RPMI7951 (cell line): Measurements from ENCODE around the gene CISD3. TPM values are rescaled to one million over a fixed set of nuclear protein-coding genes. Genes with fewer than 3 reads are reported as not detected.

Experiments
- DNase-seq: peaks from one replicate; pipeline ENCODE4 v3.0.0-alpha.2; 2012; ENCODE audit warnings: low read depth
- total RNA-seq: library from RNA; depleted of rRNA; stranded (reverse); fragments of >200 nt; shearing (Covaris generic); gene quantifications from 2 replicates; pipeline ENCODE4 v1.2.3, GENCODE V29; 2014; rRNA removed

Gene CISD3
- 6.0 and 6.9 TPM in 2 replicates for total RNA-seq

- peak; percentile 82 for DNase-seq
These were observed at the start of gene CISD3 for GRCh38 chr17:38729886-38730525. CISD3 (plus strand) TSS chr17:38730341; CDS start chr17:38730359, 18 bp downstream.

- no peak for DNase-seq
These were observed 49.0 kb upstream of the CISD3 start for GRCh38 chr17:38681096-38681495.

- DNase-seq: no peak
These were observed 44.6 kb upstream of the CISD3 start for GRCh38 chr17:38685491-38685890.

GRCh38 chr17:38687286-38687685 is 42.9 kb upstream of the CISD3 start:
- DNase-seq: no peak

- DNase-seq: no peak
These were observed 39.8 kb upstream of the CISD3 start for GRCh38 chr17:38690386-38690785.

- DNase-seq: no peak
These were observed 39.0 kb upstream of the CISD3 start for GRCh38 chr17:38691154-38691553.

- DNase-seq: no peak
These were observed 36.3 kb upstream of the CISD3 start for GRCh38 chr17:38693700-38694329.

GRCh38 chr17:38697061-38697820 is 32.9 kb upstream of the CISD3 start:
- no peak for DNase-seq

GRCh38 chr17:38698760-38699159 is 31.4 kb upstream of the CISD3 start:
- DNase-seq: no peak

GRCh38 chr17:38701504-38702165 is 28.5 kb upstream of the CISD3 start:
- no peak for DNase-seq

- peak; percentile 85 for DNase-seq
These were observed 27.8 kb upstream of the CISD3 start for GRCh38 chr17:38702166-38702915.

GRCh38 chr17:38702916-38703741 is 27.0 kb upstream of the CISD3 start:
- no peak for DNase-seq

- peak; percentile 64 for DNase-seq
These were observed 26.2 kb upstream of the CISD3 start for GRCh38 chr17:38703742-38704605.

GRCh38 chr17:38704606-38705522 is 25.3 kb upstream of the CISD3 start, which contains the start of gene MLLT6:
MLLT6 (plus strand) TSS chr17:38705273; CDS start chr17:38705633, 360 bp downstream.
- peak; percentile 76 for DNase-seq

GRCh38 chr17:38705523-38705802 is 24.7 kb upstream of the CISD3 start:
- no peak for DNase-seq

- DNase-seq: peak; percentile 42
These were observed 24.2 kb upstream of the CISD3 start for GRCh38 chr17:38705803-38706504.

GRCh38 chr17:38706505-38707216 is 23.5 kb upstream of the CISD3 start:
- DNase-seq: no peak
